ENCODE results near the gene GJA3.
A peak's percentile ranks its signal among the peaks of the same experiment; 100 is the strongest.

The GJA3 gene

DNA sequence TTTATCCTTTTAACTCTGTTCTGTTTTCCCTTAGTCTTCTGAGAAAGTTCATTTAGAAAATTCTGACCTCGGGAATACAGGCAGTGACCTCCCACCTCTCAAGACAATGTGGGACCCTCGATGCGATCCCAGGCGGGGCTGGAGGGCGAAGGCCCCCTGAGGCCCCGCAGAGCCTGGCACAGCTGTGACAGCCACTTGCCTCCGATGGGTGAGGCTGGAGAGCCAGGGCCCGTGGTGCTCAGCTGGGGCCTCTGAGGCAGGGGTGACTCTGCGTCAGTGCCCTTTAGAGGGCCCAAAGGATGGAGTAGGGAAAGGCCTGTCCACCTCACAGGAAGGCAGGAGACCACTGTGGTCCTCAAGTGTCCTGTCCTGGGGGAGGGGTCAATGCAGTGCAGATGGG, 10.3 kb downstream of the GJA3 start:
- no peak for DNase-seq

DNA sequence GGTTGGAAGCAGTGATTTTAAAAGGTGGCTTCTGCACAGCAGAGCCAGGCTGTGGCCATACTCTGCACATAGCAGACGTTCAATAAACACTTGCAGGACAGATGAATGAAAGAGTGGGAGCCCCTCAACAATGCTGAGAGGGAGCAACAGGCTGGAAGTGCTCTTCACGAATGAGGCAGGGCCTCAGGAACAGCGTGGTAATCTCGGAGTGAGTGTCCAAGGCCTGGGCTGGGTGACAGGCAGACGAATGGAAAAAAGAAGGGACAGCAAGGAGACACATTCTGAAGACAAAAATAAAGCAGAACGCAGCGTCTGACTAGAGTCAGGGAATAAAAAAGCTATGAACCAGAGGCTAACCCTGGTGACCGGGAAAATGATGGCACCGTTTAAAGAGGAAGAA, 11.1 kb downstream of the GJA3 start:
- DNase-seq = no peak

DNA sequence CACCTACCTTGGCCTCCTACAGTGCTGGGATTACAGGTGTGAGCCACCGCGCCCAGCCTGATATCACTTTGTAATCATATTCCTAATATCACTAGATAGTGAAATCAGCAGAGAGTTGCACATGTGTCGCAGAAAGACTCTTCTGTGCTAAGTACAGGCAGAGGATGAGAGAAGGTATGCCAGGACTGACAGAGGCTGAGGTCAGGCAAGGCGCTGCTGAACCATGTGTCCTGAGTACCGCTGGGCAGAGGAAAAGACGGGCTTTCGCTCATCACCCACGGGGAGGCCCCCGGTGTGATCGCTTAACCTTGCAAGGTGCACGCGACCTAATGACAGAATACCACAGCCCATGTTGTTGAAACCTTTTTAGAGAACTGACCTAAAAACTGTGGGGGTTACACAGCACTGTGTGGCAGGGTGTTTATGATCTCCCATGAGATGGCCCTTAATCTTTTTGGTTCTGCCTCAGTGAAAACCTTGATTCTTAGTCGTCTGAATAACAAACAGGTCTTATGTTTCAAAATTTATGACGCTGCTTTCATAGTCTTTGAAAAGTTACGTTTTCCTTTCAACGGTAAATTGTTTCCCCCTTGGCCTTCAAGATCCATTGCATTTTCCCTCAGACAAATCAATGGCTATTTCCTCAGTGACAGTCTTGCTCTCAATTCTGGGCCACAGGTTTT, 12.2 kb downstream of the GJA3 start:
- DNase-seq = no peak

DNA sequence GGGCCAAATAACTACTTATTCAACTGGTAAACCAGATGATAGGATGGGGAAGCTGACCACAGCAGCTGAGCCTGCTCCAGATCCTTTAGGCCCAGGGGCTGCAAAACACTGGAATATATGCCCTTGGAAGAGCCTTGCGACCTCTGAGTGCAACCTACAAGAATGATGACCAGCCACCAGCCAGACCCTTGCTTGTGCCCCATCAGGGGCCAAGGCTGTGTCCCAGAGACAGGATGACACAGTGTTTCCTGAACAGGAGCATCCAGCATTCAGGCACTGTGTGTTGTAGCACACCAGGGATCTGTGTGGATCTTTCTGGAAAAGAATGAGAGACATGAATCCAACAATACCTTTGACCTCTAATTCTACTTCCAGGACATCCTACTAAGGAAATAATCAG, 14.5 kb downstream of the GJA3 start:
- DNase-seq = no peak

DNA sequence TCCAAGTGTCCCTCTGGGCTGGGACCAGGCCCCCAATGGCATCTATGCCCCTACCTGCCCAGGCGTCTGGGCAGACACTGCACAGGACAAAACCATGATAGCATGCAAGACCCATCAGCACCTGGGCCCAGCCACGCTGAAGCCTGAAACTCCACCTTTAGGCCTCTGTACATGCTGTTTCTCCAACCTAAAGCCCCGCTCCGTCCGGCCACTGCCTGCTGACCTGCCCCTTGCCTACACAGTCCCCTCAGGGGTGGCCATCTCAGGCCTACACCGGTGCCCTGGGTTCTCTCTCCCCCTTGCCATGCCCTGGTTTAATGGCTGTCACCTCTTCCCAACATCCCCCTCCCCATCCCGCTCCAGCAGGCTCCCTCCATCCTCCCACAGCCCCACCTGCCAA, 15.3 kb downstream of the GJA3 start:
- no peak for DNase-seq

DNA sequence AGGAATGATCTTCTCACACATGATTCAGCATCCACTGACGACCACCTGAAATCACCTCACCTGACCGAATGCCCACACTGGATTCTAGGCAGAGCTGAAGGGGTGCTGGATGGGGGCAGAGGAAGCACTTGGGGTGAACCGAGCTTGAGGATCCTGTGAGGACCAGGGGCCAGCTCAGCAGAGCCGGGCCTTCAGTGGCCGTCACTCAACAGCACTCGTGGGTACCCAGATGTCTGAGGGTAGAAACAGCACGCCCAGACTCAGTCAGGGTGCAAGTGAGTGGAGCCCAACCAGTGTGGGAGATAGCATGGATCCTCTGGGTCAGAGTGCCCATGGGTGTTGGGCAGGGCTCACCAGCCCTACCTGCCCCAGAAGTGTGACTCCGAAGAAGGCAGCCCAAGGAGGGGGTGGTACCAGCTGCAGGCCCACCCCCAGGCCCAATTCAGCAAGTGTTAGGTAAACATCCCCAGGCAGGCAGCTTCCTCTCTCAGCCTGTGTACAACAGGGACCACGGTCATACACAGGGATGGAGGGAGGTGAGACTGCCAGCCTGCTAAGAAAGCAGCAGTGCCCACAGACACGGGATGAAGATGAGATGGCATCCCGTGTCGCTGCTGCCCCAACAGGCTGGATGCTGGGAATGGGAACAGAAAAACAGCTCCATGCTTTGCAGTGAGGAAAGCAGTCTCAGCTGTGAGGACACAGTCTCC, 16.6 kb downstream of the GJA3 start:
- no peak for DNase-seq

DNA sequence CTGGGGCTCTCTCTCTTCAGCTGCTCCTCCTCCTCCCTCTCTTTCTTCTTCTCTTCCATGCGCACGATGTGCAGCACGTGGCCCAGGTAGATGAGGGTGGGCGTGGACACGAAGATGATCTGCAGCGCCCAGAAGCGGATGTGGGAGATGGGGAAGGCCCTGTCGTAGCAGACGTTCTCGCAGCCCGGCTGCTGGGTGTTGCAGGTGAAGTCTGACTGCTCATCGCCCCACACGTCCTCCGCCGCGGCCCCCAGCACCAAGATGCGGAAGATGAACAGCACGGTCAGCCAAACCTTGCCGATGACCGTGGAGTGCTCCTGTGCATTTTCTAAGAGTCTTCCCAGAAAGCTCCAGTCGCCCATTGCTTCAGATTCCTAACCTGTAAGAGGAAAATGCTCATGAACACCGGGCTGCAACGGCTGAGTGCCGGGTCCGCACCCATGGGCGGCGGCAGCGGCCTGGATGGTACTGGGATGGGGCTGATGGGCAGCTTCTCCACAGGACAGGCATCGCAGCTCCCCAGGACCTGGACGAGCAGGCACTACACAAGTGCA, 17.8 kb downstream of the GJA3 start:
- no peak for DNase-seq

DNA sequence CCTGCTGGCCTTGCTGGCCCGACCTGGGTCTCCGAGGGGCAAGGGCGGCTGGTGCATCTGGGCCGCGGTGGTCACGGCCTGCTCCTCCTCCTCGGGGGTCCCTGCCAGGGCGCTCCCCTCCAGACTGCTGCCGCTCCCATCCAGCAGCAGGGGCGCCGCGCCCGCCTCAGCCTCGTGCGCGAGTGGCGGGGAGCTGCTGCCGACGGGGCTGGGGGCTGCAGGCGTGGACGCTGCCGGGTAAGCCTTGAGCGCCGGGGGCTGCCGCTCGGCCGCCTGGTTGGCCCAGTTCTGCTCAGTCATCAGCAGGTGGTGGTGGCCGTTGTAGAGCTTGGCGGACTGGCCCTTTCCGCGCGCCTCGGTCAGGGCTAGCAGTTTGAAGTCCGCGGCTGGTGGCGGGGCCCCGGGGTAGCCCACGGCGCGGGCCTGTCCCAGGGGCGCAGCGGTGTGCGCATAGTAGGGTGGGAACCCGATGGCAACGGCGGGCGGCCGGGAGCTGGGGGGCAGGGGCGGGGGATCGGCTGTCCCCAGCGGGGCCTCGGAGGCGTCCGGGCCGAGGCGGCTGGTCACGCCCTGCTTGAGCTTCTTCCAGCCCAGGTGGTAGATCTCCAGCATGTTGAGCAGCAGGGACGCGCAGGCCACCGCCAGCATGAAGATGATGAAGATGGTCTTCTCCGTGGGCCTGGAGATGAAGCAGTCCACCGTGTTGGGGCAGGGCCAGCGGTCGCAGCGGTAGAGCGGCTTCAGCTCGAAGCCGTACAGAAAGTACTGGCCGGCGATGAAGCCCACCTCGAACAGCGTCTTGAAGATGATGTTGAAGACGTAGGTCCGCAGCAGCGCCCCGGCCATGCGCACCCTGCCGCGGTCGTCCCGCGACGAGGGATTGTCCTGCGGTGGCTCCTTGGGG, 18.6 kb downstream of the GJA3 start:
- DNase-seq = no peak

DNA sequence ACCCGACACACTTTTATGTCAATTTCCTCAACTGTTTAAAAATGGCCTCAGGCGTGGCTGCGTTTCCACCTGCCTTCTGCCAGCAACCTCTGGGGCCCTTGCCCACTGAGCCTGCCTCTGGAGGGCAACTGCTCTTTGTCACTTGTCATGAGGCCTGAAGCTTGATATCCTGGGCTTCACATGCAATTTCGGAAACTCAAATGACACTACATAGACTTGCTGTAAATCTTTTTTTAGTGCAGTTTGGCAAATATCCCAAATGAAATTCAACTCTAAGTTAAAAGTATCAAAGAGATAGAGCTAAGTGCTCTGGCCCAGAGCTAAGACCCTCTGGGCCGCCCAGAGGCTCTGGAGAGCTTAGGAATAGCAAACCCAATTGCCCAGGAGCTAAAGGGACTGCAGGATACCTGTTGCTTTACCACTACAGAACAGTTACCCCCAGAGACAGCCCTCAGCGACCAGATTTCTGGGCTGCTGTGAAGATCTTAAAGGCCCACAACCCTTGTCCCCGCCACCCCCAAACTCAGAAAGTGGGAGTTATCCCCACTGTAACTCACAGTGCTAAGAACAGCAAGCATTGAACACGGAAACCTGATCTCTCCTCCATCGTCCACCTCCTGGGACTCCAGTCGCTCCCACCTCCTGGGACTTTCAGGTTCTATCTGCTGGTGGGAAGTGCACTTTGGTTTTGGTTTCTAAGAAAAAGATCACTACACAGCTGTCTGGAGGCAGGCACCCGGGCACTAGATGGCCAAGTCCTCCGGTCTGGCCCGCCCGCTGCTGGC, 19.4 kb downstream of the GJA3 start:
- no peak for DNase-seq

DNA sequence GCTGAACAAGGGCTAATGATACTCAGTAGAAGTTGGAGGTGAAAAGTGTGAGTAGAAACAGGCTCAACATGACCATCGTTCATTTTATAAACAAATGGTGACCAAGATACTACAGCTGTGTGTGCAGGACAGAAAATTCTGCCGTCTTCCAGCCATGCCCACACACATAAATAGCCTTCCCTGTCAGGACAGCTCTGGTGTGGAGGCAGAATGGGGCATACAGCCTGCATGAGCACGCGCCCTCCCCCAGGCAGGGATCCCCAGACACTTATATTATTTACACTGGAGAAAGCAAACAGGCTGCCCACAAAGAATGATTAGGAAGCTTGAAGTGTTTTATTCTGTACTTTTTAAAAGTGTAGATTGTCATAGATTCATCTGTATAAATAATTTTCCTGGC, 20.4 kb downstream of the GJA3 start:
- no peak for DNase-seq

DNA sequence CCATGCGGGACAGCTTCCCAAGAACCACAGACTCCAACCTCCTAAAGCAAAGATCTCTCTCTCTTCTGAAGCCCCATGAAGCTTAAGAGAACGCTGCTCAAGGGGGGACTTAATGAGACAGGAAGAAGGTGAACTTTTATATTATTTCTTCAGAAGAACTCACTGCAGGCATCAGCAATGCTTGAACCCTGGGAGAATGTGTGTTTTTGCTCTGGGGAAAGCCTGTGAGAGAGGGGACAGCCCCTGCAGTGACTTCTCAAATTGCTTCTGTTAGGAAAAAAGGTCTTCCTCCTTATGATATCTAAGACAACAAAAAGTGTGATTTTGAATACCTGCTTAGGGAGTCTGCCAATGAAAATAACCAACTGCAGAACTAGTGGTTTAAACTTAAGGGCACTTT, 23.0 kb downstream of the GJA3 start:
- no peak for DNase-seq

DNA sequence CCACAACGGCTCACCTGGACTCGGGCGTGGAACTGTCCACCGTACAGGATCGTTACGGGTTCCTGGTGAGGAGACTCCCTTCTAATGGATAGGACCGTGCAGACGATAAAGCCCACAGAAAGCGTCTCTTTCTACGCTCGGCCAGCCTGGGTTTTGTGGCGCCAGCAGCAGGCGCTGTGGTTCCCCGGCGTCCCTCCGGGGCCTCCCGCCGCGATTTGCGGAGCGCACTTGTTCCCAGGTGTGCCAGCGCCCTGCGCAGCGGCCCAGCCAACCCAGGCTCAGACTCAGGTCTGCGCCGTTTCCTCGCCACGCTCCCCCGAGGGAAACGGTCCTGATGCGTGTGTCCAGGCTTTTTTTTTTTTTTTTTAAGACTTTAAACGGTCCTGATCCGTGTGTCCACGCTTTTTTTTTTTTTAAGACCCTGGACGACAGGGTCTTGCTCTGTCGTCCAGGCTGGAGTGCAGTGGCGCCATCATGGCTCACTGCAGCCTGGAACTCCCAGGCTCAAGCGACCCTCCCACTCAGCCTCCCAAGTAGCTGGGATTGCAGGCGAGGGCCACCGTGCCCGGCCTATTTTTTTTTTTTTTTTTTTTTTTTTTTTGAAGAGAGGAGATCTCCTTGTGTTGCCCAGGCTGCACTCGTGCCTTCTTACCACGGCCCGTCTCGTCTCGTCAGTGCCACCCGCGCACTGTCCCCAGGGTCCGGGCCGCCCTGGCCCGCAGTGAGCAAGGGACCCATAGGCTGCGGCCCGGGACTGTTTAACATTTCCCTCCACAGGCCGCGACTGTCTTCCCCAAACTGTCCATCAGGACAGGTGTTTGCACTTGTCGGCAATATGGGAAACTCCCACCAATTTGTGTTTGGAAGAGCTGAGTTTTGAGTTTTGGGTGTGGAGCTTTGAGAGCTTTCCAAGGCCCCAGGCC, 23.8 kb downstream of the GJA3 start:
- peak in 3 of 6 experiments; percentile 3 to 18 (median 13) for DNase-seq

DNA sequence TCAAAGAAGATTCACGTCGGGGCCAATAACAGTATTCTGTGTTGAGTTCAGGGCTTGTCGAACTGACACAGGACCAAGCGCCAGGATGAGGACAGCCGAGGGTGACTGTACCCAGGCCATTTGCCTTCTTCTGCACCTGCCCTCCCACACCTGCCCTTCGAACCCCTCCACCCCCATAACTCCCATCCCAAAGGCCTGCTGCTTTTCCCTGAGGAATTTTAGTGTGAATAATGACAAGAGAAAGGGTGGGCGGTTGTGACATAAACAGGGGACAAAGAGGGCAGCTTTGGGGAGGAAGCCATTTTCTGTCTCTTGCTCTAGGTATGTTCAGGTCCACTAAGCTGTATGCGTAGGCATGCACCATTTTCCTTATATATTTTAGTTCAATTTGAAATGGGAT, 26.1 kb downstream of the GJA3 start:
- no peak for DNase-seq

DNA sequence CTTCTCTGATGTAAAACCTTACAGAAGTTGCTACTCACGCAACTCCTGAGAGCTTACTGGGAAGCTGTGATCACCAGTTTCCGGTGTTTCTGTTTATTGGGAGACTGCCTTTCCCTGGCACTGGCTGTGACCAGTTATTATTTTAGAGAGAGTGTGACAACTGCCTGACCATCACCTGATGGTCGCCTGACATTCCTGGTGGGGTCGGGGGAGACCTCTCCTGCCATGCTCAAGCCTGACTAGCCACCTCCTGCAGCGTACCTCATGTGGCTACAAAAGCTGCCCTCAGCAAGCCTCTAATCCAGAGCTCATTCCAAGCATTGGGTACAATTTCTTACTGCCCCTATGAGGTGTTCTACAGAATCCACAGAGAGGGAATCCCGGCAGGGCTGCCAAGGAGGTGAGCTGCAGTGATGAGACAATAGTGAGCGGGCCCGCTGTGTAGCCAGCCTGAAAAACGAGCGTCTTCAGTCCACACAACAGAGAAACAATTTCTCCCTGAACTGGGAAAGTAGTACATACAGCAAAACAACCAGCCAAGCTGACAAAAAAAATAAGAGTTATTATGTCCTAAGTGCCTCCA, 28.7 kb downstream of the GJA3 start:
- DNase-seq = no peak

DNA sequence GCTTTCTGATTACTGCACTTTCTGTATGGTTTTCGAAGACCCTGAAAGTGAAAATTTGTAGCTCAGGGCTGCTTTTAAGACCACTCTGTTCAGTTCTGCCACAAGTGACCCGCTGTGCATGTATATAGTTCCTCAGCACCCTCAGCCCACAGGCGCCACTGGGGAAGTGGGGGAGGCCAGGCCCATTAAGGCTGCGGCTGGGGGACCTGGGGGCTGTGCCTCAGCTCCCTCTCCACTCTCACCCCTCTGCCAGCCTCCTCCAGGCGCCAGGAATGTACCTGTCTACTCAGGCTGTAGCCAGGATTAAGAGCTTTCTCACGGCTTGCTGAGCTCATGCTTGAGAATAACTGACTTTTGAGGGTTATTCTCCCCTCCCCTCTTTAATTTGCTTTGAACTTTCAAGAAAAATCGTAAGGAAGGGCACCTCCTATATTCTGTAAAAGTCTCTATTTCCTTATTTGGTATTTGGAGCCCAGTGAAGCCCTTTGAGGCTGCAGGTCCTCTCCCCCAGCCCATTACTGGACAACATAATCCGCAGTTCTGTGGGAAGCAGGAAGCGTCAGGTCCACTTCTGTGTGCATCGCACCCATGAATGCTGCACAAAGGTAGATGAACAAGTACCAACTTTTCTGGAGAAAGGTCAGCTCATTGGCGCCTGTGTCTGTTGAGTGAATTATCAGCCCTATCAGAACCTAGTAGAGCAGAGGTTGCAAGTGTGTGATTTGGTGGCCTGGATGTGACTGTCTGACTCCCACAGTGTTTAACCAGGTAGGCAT, 29.6 kb downstream of the GJA3 start:
- no peak for DNase-seq

DNA sequence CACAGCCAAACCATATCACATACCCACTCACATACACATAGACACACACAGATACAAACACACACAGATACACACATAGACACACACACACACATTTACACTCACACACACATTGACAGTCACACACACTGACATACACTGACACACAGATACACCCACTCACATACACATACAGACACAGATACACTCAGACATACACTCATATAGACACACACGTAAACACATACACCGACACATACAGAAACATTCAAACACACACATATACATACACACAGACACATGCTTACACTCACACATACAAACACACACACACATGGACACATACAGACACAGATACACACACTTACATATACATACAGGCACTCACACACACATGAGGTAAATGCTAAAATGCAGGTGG, 30.2 kb downstream of the GJA3 start:
- no peak for DNase-seq

DNA sequence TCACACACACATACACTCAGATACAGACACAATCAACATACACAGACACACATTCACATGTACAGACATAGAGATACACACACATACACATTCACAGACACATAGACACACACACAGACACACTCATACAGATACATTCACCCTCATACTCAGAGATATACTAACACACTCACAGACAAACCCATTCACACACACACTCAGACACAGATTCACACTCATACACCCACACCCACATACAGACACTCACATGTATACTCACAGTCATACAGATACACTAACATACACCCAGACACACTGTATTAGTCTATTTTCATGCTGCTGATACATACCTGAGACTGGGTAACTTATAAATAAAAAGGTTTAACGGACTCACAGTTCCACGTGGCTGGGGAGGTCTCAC, 30.8 kb downstream of the GJA3 start:
- no peak for DNase-seq

DNA sequence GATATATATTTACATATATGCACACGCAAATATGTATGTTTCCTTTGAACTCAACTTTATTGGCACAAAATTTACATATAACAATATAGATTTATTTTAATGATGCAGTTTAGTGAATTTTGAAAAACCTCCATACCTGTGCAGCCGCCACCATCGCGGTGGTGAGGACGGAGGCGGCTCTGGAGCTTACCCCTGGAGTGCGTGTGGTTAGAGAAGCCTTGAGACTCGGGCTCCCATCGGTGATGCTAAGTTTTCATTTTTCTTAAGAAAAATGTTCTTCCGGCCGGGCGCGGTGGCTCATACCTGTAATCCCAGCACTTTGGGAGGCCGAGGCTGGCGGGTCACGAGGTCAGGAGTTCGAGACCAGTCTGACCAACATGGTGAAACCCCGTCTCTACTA, 31.8 kb downstream of the GJA3 start:
- DNase-seq = no peak

DNA sequence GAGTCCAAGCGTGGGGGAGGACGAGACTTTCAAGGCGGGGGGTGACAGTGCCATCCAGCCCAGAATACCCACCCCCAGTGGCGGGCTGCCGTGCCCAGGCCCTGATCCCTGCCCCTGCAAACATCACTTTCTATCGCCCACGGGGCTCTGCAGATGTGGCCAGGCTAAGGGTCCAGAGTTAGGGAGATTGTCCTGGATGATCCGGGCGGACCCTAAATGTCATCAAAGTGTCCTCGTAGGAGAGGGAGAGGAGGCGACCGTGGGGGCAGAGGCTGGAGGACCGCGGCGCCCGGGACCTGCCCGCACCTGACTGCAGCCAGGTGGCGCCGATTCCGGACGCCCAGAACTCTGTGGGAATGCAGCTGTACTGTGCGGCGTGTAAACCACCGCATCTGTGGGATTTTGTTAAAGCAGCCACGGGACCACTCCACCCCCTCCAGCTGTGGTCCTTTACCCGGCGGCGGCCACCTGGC, 32.4 kb downstream of the GJA3 start:
- peak in 2 of 6 experiments; percentile 3 to 25 for DNase-seq

All from stimulated activated naive CD4-positive, alpha-beta T cell (primary cell).